K562 (cell line): ENCODE measurements around the gene MMP1. TPM values are rescaled to one million over a fixed set of nuclear protein-coding genes. Genes with fewer than 3 reads are reported as not detected.

ENCODE experiments used
- ATAC-seq: fragments of 200-7000 bp; cut with Tn5 transposase; 3 replicates; pipeline ENCODE4 v1.9.1; 2020; ENCODE audit warnings: moderate library complexity
- BruUV-seq: library from RNA; stranded (reverse); fragments of 400-500 nt; replicated peaks from 2 replicates; lab custom pipeline; 2021; lab: Mats Ljungman, UMichigan
- CTCF ChIA-PET: fragments of 300-600 bp; formaldehyde crosslinking; extraction: SDS; loops from one replicate; lab custom pipeline; 2021; ENCODE audit warnings: low intra/inter-chr PET ratio; lab: Yijun Ruan, JAX
- POLR2A ChIA-PET: fragments of 300-600, 350-650 bp; sonication (Branson Sonifier 250); formaldehyde crosslinking; extraction: SDS; loops from one replicate; lab custom pipeline; 2021; ENCODE audit warnings: antibody characterized with exemption, inconsistent platforms; lab: Yijun Ruan, JAX
- DNase-seq, 4 experiments: peaks; one replicate each; pipeline versions ENCODE4 v3.0.0 to v3.0.0-alpha.2; 2011 to 2018; ENCODE audit warnings: low spot score in 3 of 4, mixed read lengths in 3 of 4; ENCODE audit errors: extremely low read depth in 1 of 4
- FAIRE-seq: peaks from 2 replicates; lab custom pipeline; 2011; peaks lifted over from hg19 to GRCh38; lab: Jason Lieb, UNC
- H2AFZ ChIP-seq: 2 replicates; pipeline ENCODE4 v1.6.0; 2011; ENCODE audit warnings: low read depth, low read length, control low read depth, inconsistent platforms
- H3K27ac ChIP-seq: fragments of 200-600 bp; 3 replicates; pipeline ENCODE4 v1.8.0; 2011; ENCODE audit warnings: low read depth, mild to moderate bottlenecking, control low read depth, inconsistent platforms, low read length, moderate library complexity, mixed read lengths; ENCODE audit errors: extremely low read depth
- H3K27me3 ChIP-seq, 2 experiments: fragments of 300-600 bp in 1 of 2; 2 replicates in 1 of 2; 3 replicates in 1 of 2; pipeline versions ENCODE4 v1.6.0 to v1.8.0; 2011; ENCODE audit warnings: inconsistent platforms in 2 of 2, low read length in 2 of 2, mild to moderate bottlenecking in 1 of 2, mixed read lengths in 1 of 2, moderate library complexity in 1 of 2; ENCODE audit not compliant: control insufficient read depth in 2 of 2, insufficient read depth in 2 of 2
- H3K36me3 ChIP-seq: fragments of 300-600 bp; 3 replicates; pipeline ENCODE4 v1.8.0; 2011; ENCODE audit warnings: mild to moderate bottlenecking, low read length, inconsistent platforms; ENCODE audit not compliant: control insufficient read depth, insufficient read depth
- H3K4me1 ChIP-seq, 2 experiments: fragments of 200-600 bp in 1 of 2; replicated peaks in 1 of 2; 2 replicates in 1 of 2; 3 replicates in 1 of 2; pipeline versions ENCODE4 v1.5.1 to v1.8.0; 2011; ENCODE audit warnings: inconsistent platforms in 2 of 2, low read length in 2 of 2, mild to moderate bottlenecking in 1 of 2, mixed read lengths in 1 of 2, moderate library complexity in 1 of 2; ENCODE audit not compliant: control insufficient read depth in 2 of 2, insufficient read depth in 2 of 2
- H3K4me2 ChIP-seq: 2 replicates; pipeline ENCODE4 v1.6.1; 2011; ENCODE audit warnings: low read length, control low read depth, inconsistent platforms, mixed read lengths; ENCODE audit not compliant: insufficient read depth
- H3K4me3 ChIP-seq: fragments of 200-600 bp; sonication (generic), shearing (Covaris generic); 2 replicates; pipeline ENCODE4 v1.5.1; 2016; ENCODE audit warnings: control low read depth, inconsistent platforms
- H3K79me2 ChIP-seq: fragments of 200-600 bp; 3 replicates; pipeline ENCODE4 v1.8.0; 2011; ENCODE audit warnings: low read length, inconsistent platforms; ENCODE audit not compliant: control insufficient read depth, insufficient read depth
- H3K9ac ChIP-seq, 2 experiments: 2 replicates each; pipeline versions ENCODE4 v1.6.0 to v1.6.1; 2011; ENCODE audit warnings: low read depth in 2 of 2, low read length in 2 of 2, control low read depth in 1 of 2, inconsistent platforms in 1 of 2, mild to moderate bottlenecking in 1 of 2, mixed read lengths in 1 of 2; ENCODE audit not compliant: insufficient read depth in 1 of 2
- H3K9me1 ChIP-seq: one replicate; pipeline ENCODE4 v1.6.0; 2011; ENCODE audit warnings: inconsistent platforms, mild to moderate bottlenecking, low read length, moderate library complexity; ENCODE audit not compliant: control insufficient read depth, insufficient read depth
- H3K9me3 ChIP-seq: replicated peaks from 2 replicates; pipeline ENCODE4 v1.5.1; 2011; ENCODE audit warnings: low read depth, low read length, inconsistent platforms; ENCODE audit not compliant: control insufficient read depth, insufficient read depth
- H4K20me1 ChIP-seq: replicated peaks from 2 replicates; pipeline ENCODE4 v1.6.1; 2011; ENCODE audit warnings: low read length, inconsistent platforms, mixed read lengths; ENCODE audit not compliant: control insufficient read depth, insufficient read depth
- BCL6 ChIP-seq: fragments of 250-450 bp; sonication (Bioruptor Pico); IDR thresholded peaks from 2 replicates; pipeline ENCODE4 v1.4.0; 2020
- CTBP1 ChIP-seq: fragments of 450-650 bp; IDR thresholded peaks from 2 replicates; pipeline ENCODE4 v1.6.1; 2016; ENCODE audit warnings: borderline replicate concordance
- E2F3 ChIP-seq: fragments of 250-450 bp; sonication (Bioruptor Pico); IDR thresholded peaks from 2 replicates; pipeline ENCODE4 v1.4.0; 2020; ENCODE audit warnings: mild to moderate bottlenecking
- ETV1 ChIP-seq: fragments of 450-650 bp; conservative IDR thresholded peaks from 2 replicates; pipeline ENCODE4 v1.6.1; 2016; ENCODE audit warnings: missing genetic modification characterization, control low read depth, low read depth, missing compliant biosample characterization
- GTF2A2 ChIP-seq: IDR thresholded peaks from 2 replicates; pipeline ENCODE4 v1.6.1; 2016; ENCODE audit warnings: mild to moderate bottlenecking, missing genetic modification characterization, missing compliant biosample characterization
- HDAC3 ChIP-seq: fragments of 450-650 bp; IDR thresholded peaks from 2 replicates; pipeline ENCODE4 v1.6.1; 2018; ENCODE audit warnings: borderline replicate concordance, mild to moderate bottlenecking, moderate library complexity; ENCODE audit not compliant: partially characterized antibody
- NELFE ChIP-seq: IDR thresholded peaks from 2 replicates; pipeline ENCODE4 v1.6.1; 2011; ENCODE audit warnings: mild to moderate bottlenecking; ENCODE audit not compliant: insufficient read depth, insufficient read length
- NFE2 ChIP-seq: IDR thresholded peaks from 2 replicates; pipeline ENCODE4 v1.6.1; 2014; ENCODE audit warnings: antibody characterized with exemption, low read depth
- SETDB1 ChIP-seq: IDR thresholded peaks from one replicate; pipeline ENCODE4 v1.6.1; 2012; ENCODE audit warnings: low read length, control low read depth, inconsistent platforms
- SOX6 ChIP-seq: fragments of 450-650 bp; IDR thresholded peaks from 2 replicates; pipeline ENCODE4 v1.6.1; 2014; ENCODE audit warnings: mild to moderate bottlenecking
- STAG1 ChIP-seq: sonication (generic); formaldehyde crosslinking; IDR thresholded peaks from 2 replicates; pipeline ENCODE4 v1.5.0; 2020; ENCODE audit warnings: missing genetic modification reagents, borderline replicate concordance
- TEAD1 ChIP-seq, 2 experiments: fragments of 450-650 bp in 1 of 2; sonication (generic) in 1 of 2; formaldehyde crosslinking; IDR thresholded peaks; 2 replicates each; pipeline versions ENCODE4 v1.4.0 to v1.8.0; 2020 to 2022; ENCODE audit warnings: mild to moderate bottlenecking in 2 of 2, missing genetic modification reagents in 1 of 2
- XRCC4 ChIP-seq: IDR thresholded peaks from one replicate; pipeline ENCODE4 v1.6.1; 2011; ENCODE audit not compliant: insufficient read depth, insufficient read length; ENCODE audit errors: extremely low read depth
- ZC3H11A ChIP-seq: IDR thresholded peaks from 2 replicates; pipeline ENCODE4 v1.6.1; 2012; ENCODE audit warnings: low read depth, low read length, improper control_type of control experiment
- ZNF224 ChIP-seq: sonication (generic); formaldehyde crosslinking; IDR thresholded peaks from 2 replicates; pipeline ENCODE4 v1.8.0; 2022; ENCODE audit warnings: mild to moderate bottlenecking, missing genetic modification reagents
- ZNF589 ChIP-seq: fragments of 200-800 bp; sonication (Bioruptor generic); IDR thresholded peaks from 2 replicates; pipeline ENCODE4 v1.6.1; 2016; ENCODE audit warnings: low read depth, missing genetic modification characterization, missing compliant biosample characterization
- ZSCAN32 ChIP-seq: fragments of 450-650 bp; formaldehyde crosslinking; IDR thresholded peaks from 2 replicates; pipeline ENCODE4 v1.4.0; 2020; ENCODE audit warnings: mild to moderate bottlenecking, moderate library complexity
- in situ Hi-C: fragments of 300-500 bp; cut with MboI; formaldehyde crosslinking; loops from 4 replicates; pipeline ENCODE4 v1.15.0; 2018; ENCODE audit warnings: inconsistent platforms, mixed read lengths
- intact Hi-C: fragments of 100-400 bp; cut with micrococcal nuclease; formaldehyde crosslinking; loops from 2 replicates; pipeline ENCODE4 v1.14.2; 2022
- polyA plus RNA-seq, 8 experiments: library from polyadenylated mRNA; depleted of rRNA in 4 of 8; stranded (reverse) in 5 of 8; unstranded in 3 of 8; fragments of >200 nt; fragmentation: Nextera tagmentation in 2 of 8; fragmentation: Illumina TruSeq in 1 of 8; extraction: Ambion mirVana in 2 of 8; extraction: Trizol in 1 of 8; gene quantifications; 2 replicates each; pipeline versions ENCODE4 v1.2.1 to v1.2.3, GENCODE V29; 2011 to 2014; ENCODE audit warnings: inconsistent platforms in 1 of 8, missing spikeins in 1 of 8
- total RNA-seq, 7 experiments: library from RNA; depleted of rRNA in 6 of 7; stranded (reverse); fragments of >200 nt in 6 of 7; fragmentation: Illumina TruSeq in 2 of 7; extraction: Trizol in 2 of 7; gene quantifications; 2 replicates each; pipeline versions ENCODE4 v1.2.1 to v1.2.3, GENCODE V29; 2011 to 2021; ENCODE audit warnings: low replicate concordance in 1 of 7

Gene MMP1
- total and polyA plus RNA-seq, 9 of the 15 experiments (the other 6 are each of a cell fraction or from before 2014, with no cell fraction given) = 0.06 to 0.33 (median 0.15) TPM; not detected in 2

- Histone ChIP-seq H3K9me3 (no peaks in the 10 kb centered on the region), H3K27ac (no peak overlapping the region), H3K4me3 (no peak overlapping the region), H3K36me3 (no peaks in the 10 kb centered on the region), H3K9me1 (no peaks in the 10 kb centered on the region), H2AFZ (no peak overlapping the region), H4K20me1 (no peaks in the 10 kb centered on the region), H3K79me2 (no peaks in the 10 kb centered on the region), H3K9ac (no peak overlapping the region), H3K4me2 (no peak overlapping the region), H3K4me1 (no peaks in the 10 kb centered on the region), H3K27me3 (no peaks in the 10 kb centered on the region)
- FAIRE-seq (no peak), ATAC-seq (no peak), DNase-seq (no peak)
- ChIA-PET CTCF (no interaction called here), POLR2A (no interaction called here)
- in situ Hi-C loops (no loop called here), intact Hi-C loops (no loop called here)
- no TSS peak for BruUV-seq
- no peak for TF ChIP-seq HDAC3
- TF ChIP-seq ZC3H11A = no peak
- TF ChIP-seq NFE2 = no peak
- no peak for TF ChIP-seq TEAD1 (CRISPR knock-in tag; IDR thresholded peaks at IDR 0.05)
- no peak for TF ChIP-seq BCL6 (CRISPR knock-in tag)
- TF ChIP-seq ZSCAN32 (CRISPR knock-in tag) = no peak
- TF ChIP-seq ETV1 (tag) = no peak
- no peak for TF ChIP-seq SOX6
- no peak for TF ChIP-seq ZNF224 (CRISPR knock-in tag)
- no peak for TF ChIP-seq CTBP1
- no peak for TF ChIP-seq XRCC4
- no peak for TF ChIP-seq GTF2A2
- no peak for TF ChIP-seq E2F3
- TF ChIP-seq SETDB1 = no peak
- TF ChIP-seq STAG1 = no peak
- TF ChIP-seq ZNF589 (CRISPR knock-in tag) = no peak
- no peak for TF ChIP-seq NELFE
Measured at GRCh38 chr11:102783016-102783415, 14.9 kb downstream of the MMP1 start.
